ENCODE measurements around the gene RBM4. TPM values are rescaled to one million over a fixed set of nuclear protein-coding genes. Genes with fewer than 3 reads are reported as not detected.

RBM4 gene
- total and polyA plus RNA-seq, 9 of the 15 experiments (the other 6 are each of a cell fraction or from before 2014, with no cell fraction given): 81.6 to 233 (median 122) TPM

GRCh38 chr11:66616379-66617154 is 21.9 kb upstream of the RBM4 start, which contains the start of gene RBM14 (continued):
- TF ChIP-seq FOXJ2 (tag; IDR thresholded peaks at IDR 0.05): 0 out of 2 replicates have a peak, but pooled peaks have one; percentile 25
- 0 out of 2 replicates have a peak, but pooled peaks have one; percentile 7 for TF ChIP-seq HIVEP1 (CRISPR knock-in tag; IDR thresholded peaks at IDR 0.05)
- TF ChIP-seq HDAC6 (IDR thresholded peaks at IDR 0.05; ENCODE audit: low read depth, low read length): no peak
- TF ChIP-seq MCM3 (IDR thresholded peaks at IDR 0.05): no peak
- TF ChIP-seq MAFF (IDR thresholded peaks at IDR 0.05; ENCODE audit: low read length): no peak
- no peak for TF ChIP-seq ESRRB (CRISPR knock-in tag; IDR thresholded peaks at IDR 0.05; ENCODE audit: borderline replicate concordance)
- no peak for TF ChIP-seq OTX1 (CRISPR knock-in tag; IDR thresholded peaks at IDR 0.05)
- TF ChIP-seq UBTF (IDR thresholded peaks at IDR 0.05; ENCODE audit: borderline replicate concordance in 1 of 2, low read depth in 2 of 2, low read length in 2 of 2): no peak; a peak in 1 of 4 replicates
- TF ChIP-seq MYBL2 (IDR thresholded peaks at IDR 0.05; ENCODE audit: low read depth): peak; percentile 90
- no peak for TF ChIP-seq MYBL2 (CRISPR knock-in tag; IDR thresholded peaks at IDR 0.05; ENCODE audit: borderline replicate concordance)
- no peak for TF ChIP-seq LARP7 (IDR thresholded peaks at IDR 0.05)
- peak; percentile 52; the same call in 1 of the 2 replicates for TF ChIP-seq HMGXB4 (CRISPR knock-in tag; IDR thresholded peaks at IDR 0.05)
- TF ChIP-seq MIER1 (IDR thresholded peaks at IDR 0.05; ENCODE audit: low read depth): no peak
- TF ChIP-seq CBX1 (IDR thresholded peaks at IDR 0.05; ENCODE audit: low read depth): peak; percentile 80; the same call in 1 of the 2 replicates
- peak; percentile 45; the same call in 1 of the 2 replicates for TF ChIP-seq JUND (IDR thresholded peaks at IDR 0.05; ENCODE audit: borderline replicate concordance, low read depth, low read length)
- TF ChIP-seq JUND (tag; IDR thresholded peaks at IDR 0.05; ENCODE audit: borderline replicate concordance, low read depth, low read length): peak; percentile 13; the same call in 1 of the 3 replicates
- peak; percentile 78 for TF ChIP-seq E2F8 (IDR thresholded peaks at IDR 0.05; ENCODE audit: low read depth, partially characterized antibody)
- TF ChIP-seq E2F4 (CRISPR knock-in tag; IDR thresholded peaks at IDR 0.05; ENCODE audit: low read depth): no peak
- TF ChIP-seq HCFC1 (IDR thresholded peaks at IDR 0.05; ENCODE audit: low read depth, low read length): no peak; the same call in 1 of the 2 replicates
- TF ChIP-seq ZNF695 (CRISPR knock-in tag; IDR thresholded peaks at IDR 0.05): no peak; the same call in 1 of the 2 replicates
